Uterus (tissue), 4 donors: ENCODE measurements around the gene NEURL1. TPM values are rescaled to one million over a fixed set of nuclear protein-coding genes. Genes with fewer than 3 reads are reported as not detected.

Experiments
- DNase-seq, 2 donors: peaks; one replicate each; pipeline ENCODE4 v3.0.0-alpha.2; 2019 to 2020
- H3K27ac ChIP-seq, 2 donors: fragments of 200-600 bp; sonication (generic); 1 replicate in 1 of 2; 2 replicates in 1 of 2; pipeline ENCODE4 v1.5.1; 2016 to 2018
- H3K27me3 ChIP-seq, 2 donors: fragments of 200-600 bp; sonication (generic); one replicate each; pipeline ENCODE4 v1.5.1; 2018 to 2019; ENCODE audit warnings: control low read depth in 1 of 2
- H3K36me3 ChIP-seq, 2 donors: fragments of 200-600 bp; sonication (generic); one replicate each; pipeline ENCODE4 v1.5.1; 2019; ENCODE audit warnings: control low read depth in 1 of 2
- H3K4me1 ChIP-seq, 2 donors: fragments of 200-600 bp; sonication (generic); one replicate each; pipeline ENCODE4 v1.5.1; 2018 to 2019; ENCODE audit warnings: control low read depth in 1 of 2
- H3K4me3 ChIP-seq, 2 donors: fragments of 200-600 bp; sonication (generic); 1 replicate in 1 of 2; 2 replicates in 1 of 2; pipeline ENCODE4 v1.5.1; 2018 to 2019; ENCODE audit warnings: mild to moderate bottlenecking in 1 of 2
- H3K9me3 ChIP-seq, 2 donors: fragments of 200-600 bp; sonication (generic); one replicate each; pipeline ENCODE4 v1.5.1; 2019; ENCODE audit warnings: control low read depth in 1 of 2
- CTCF ChIP-seq, 4 experiments: fragments of 200-600 bp in 2 of 4; fragments of 450-650 bp in 2 of 4; sonication (generic) in 2 of 4; IDR thresholded peaks; one replicate each; pipeline ENCODE4 v1.5.1; 2016 to 2019; ENCODE audit warnings: antibody characterized with exemption in 4 of 4, mild to moderate bottlenecking in 2 of 4, moderate library complexity in 1 of 4
- POLR2A ChIP-seq, 2 donors: fragments of 450-650 bp; IDR thresholded peaks; one replicate each; pipeline ENCODE4 v1.6.1; 2016; ENCODE audit warnings: antibody characterized with exemption in 2 of 2, mild to moderate bottlenecking in 1 of 2, moderate library complexity in 1 of 2
- intact Hi-C: fragments of 100-400 bp; cut with DNase I; formaldehyde crosslinking; loops from one replicate; pipeline ENCODE4 v1.15.1; 2023; ENCODE audit warnings: low total_unique reads
- total RNA-seq, 4 donors: library from RNA; depleted of rRNA in 3 of 4; stranded (reverse); fragments of >200 nt in 3 of 4; gene quantifications; one replicate each; pipeline versions ENCODE4 v1.1.0 to v1.2.4, GENCODE V29; 2014 to 2023
- donor health status: DM: yes; HTN: yes; CAD: no.

Gene NEURL1
- total RNA-seq, 4 donors from 2014 or later = 3.8 to 46.1 (median 14.1) TPM

GRCh38 chr10:103512591-103513379 is 19.3 kb downstream of the NEURL1 start:
- Histone ChIP-seq H3K36me3 (no peaks in the 10 kb centered on the region), H3K9me3 (no peaks in the 10 kb centered on the region), H3K4me3 (no peak overlapping the region), H3K4me1 (no peaks in the 10 kb centered on the region), H3K27ac (peak overlapping the region; percentile 85 to 94), H3K27me3 (no peaks in the 10 kb centered on the region)
- intact Hi-C loops = no loop called here
- TF ChIP-seq POLR2A (IDR thresholded peaks at IDR 0.05) (no peak), CTCF (IDR thresholded peaks at IDR 0.05) (no peak)
- DNase-seq = no peak

- intact Hi-C loops = no loop called here
- Histone ChIP-seq H3K9me3 (no peaks in the 10 kb centered on the region), H3K27ac (peak overlapping the region; percentile 85 to 94), H3K27me3 (no peaks in the 10 kb centered on the region), H3K4me3 (no peak overlapping the region), H3K4me1 (no peaks in the 10 kb centered on the region), H3K36me3 (no peaks in the 10 kb centered on the region)
- no peak for DNase-seq
- TF ChIP-seq POLR2A (IDR thresholded peaks at IDR 0.05) = no peak
- no peak for TF ChIP-seq CTCF (IDR thresholded peaks at IDR 0.05)
These were observed 20.0 kb downstream of the NEURL1 start for GRCh38 chr10:103513380-103514060.

- intact Hi-C loops = no loop called here
- Histone ChIP-seq H3K9me3 (no peaks in the 10 kb centered on the region), H3K36me3 (no peaks in the 10 kb centered on the region), H3K4me3 (no peak overlapping the region), H3K4me1 (no peaks in the 10 kb centered on the region), H3K27ac (peak overlapping the region; percentile 85 to 94), H3K27me3 (no peaks in the 10 kb centered on the region)
- TF ChIP-seq CTCF (IDR thresholded peaks at IDR 0.05) (no peak), POLR2A (IDR thresholded peaks at IDR 0.05) (no peak)
- no peak for DNase-seq
These were observed 20.7 kb downstream of the NEURL1 start for GRCh38 chr10:103514244-103514643.

- TF ChIP-seq CTCF (IDR thresholded peaks at IDR 0.05) = no peak
- no peak for TF ChIP-seq POLR2A (IDR thresholded peaks at IDR 0.05)
- intact Hi-C loops = no loop called here
- no peak for DNase-seq
- H3K4me3 ChIP-seq = no peak overlapping the region
- H3K9me3 ChIP-seq = no peaks in the 10 kb centered on the region
- no peaks in the 10 kb centered on the region for H3K27me3 ChIP-seq
- H3K36me3 ChIP-seq = no peaks in the 10 kb centered on the region
- H3K4me1 ChIP-seq = no peaks in the 10 kb centered on the region
- no peak overlapping the region for H3K27ac ChIP-seq
These were observed 24.0 kb downstream of the NEURL1 start for GRCh38 chr10:103517234-103518085.
